ENCODE data around the gene CFAP47. TPM values are rescaled to one million over a fixed set of nuclear protein-coding genes. Genes with fewer than 3 reads are reported as not detected.
A peak's percentile ranks its signal among the peaks of the same experiment; 100 is the strongest.
"Not testable (repeated sequence)": the region's sequence is repeated elsewhere in the genome, so short reads cannot be mapped to it uniquely, and the experiment has no call there.

CFAP47 gene
- 0.96 TPM for total RNA-seq (ENCODE audit: insufficient read depth, low replicate concordance)

- DNase-seq (ENCODE audit: low spot score) = peak; percentile 40
These were observed at the start of gene CFAP47 for GRCh38 chrX:35919536-35920309. Gene CFAP47 (plus strand): TSS chrX:35919734. CDS start chrX:35919800, 66 bp downstream.

- DNase-seq (ENCODE audit: low spot score) = no peak
These were observed 38.9 kb upstream of the CFAP47 start for GRCh38 chrX:35880601-35881000.

- DNase-seq (ENCODE audit: low spot score) = no peak
These were observed 33.4 kb upstream of the CFAP47 start for GRCh38 chrX:35886135-35886534.

- DNase-seq (ENCODE audit: low spot score) = peak; percentile 22
These were observed 28.8 kb upstream of the CFAP47 start for GRCh38 chrX:35890699-35891098.

GRCh38 chrX:35986816-35987215 lies 67.3 kb downstream of the CFAP47 start:
- DNase-seq (ENCODE audit: low spot score) = not testable (repeated sequence)

- DNase-seq (ENCODE audit: low spot score) = no peak
These were observed 87.7 kb downstream of the CFAP47 start for GRCh38 chrX:36007207-36007606.

- no peak for DNase-seq (ENCODE audit: low spot score)
These were observed 99.6 kb downstream of the CFAP47 start for GRCh38 chrX:36019125-36019524.

GRCh38 chrX:36035550-36035949 lies 116.0 kb downstream of the CFAP47 start:
- no peak for DNase-seq (ENCODE audit: low spot score)

- no peak for DNase-seq (ENCODE audit: low spot score)
These were observed 143.2 kb downstream of the CFAP47 start for GRCh38 chrX:36062778-36063177.

GRCh38 chrX:36071061-36071460 lies 151.5 kb downstream of the CFAP47 start:
- no peak for DNase-seq (ENCODE audit: low spot score)

- not testable (repeated sequence) for DNase-seq (ENCODE audit: low spot score)
These were observed 155.5 kb downstream of the CFAP47 start for GRCh38 chrX:36075009-36075408.

- DNase-seq (ENCODE audit: low spot score) = no peak
These were observed 163.7 kb downstream of the CFAP47 start for GRCh38 chrX:36083256-36083655.

- DNase-seq (ENCODE audit: low spot score) = peak; percentile 7
These were observed 167.8 kb downstream of the CFAP47 start for GRCh38 chrX:36087366-36087765.

GRCh38 chrX:36088939-36089338 lies 169.4 kb downstream of the CFAP47 start:
- DNase-seq (ENCODE audit: low spot score) = not testable (repeated sequence)

- DNase-seq (ENCODE audit: low spot score) = no peak
These were observed 182.9 kb downstream of the CFAP47 start for GRCh38 chrX:36102425-36102824.

GRCh38 chrX:36116222-36116621 lies 196.7 kb downstream of the CFAP47 start:
- no peak for DNase-seq (ENCODE audit: low spot score)

- no peak for DNase-seq (ENCODE audit: low spot score)
These were observed 239.7 kb downstream of the CFAP47 start for GRCh38 chrX:36159254-36159653.

GRCh38 chrX:36160081-36160480 lies 240.5 kb downstream of the CFAP47 start:
- no peak for DNase-seq (ENCODE audit: low spot score)

- DNase-seq (ENCODE audit: low spot score) = peak; percentile 1
These were observed 279.0 kb downstream of the CFAP47 start for GRCh38 chrX:36198575-36198974.

GRCh38 chrX:36199928-36200327 lies 280.4 kb downstream of the CFAP47 start:
- DNase-seq (ENCODE audit: low spot score) = no peak

- DNase-seq (ENCODE audit: low spot score) = no peak
These were observed 295.4 kb downstream of the CFAP47 start for GRCh38 chrX:36214924-36215323.

GRCh38 chrX:36218801-36219200 lies 299.3 kb downstream of the CFAP47 start:
- no peak for DNase-seq (ENCODE audit: low spot score)

- not testable (repeated sequence) for DNase-seq (ENCODE audit: low spot score)
These were observed 315.4 kb downstream of the CFAP47 start for GRCh38 chrX:36234840-36235528.

Measured in umbilical cord (tissue), 2 donors.